A673 (cell line): Measurements from ENCODE around the gene SGCD.

Experiments used
- EZH2 ChIP-seq: fragments of 200-600 bp; sonication (generic); IDR thresholded peaks from 2 replicates; pipeline ENCODE4 v1.6.1; 2017; ENCODE audit warnings: borderline replicate concordance, low read depth, mild to moderate bottlenecking, mixed read lengths, antibody characterized with exemption, low read length; ENCODE audit not compliant: poor library complexity, severe bottlenecking
- TF ChIP-seq, protein P1 (sequence below): fragments of 300-800, 200-600 bp; sonication (generic); conservative IDR thresholded peaks from 2 replicates; pipeline ENCODE4 v1.5.1; 2017; ENCODE audit warnings: low read depth, mild to moderate bottlenecking, antibody characterized with exemption, low read length, moderate library complexity, mixed read lengths

DNA sequence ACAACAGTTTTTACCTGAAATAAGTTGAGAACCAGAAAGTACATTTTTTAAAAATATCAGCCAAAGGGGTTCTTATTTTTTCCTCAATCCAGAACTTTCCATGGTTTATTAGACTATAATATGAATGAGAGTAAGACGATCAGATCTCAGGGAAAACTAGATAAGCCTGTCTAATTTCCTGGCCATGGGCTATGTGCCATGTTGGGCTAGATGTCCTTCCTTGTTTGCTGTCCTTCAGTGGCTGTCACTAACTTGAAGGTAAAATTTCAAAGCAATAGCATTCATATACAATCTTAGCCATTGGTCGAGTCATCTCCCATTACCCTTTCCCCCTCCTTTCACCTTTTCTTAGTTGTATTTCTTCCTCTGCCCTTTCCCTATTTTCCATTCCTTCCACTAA, 343.7 kb downstream of the SGCD start:
- TF ChIP-seq, protein P1, sequence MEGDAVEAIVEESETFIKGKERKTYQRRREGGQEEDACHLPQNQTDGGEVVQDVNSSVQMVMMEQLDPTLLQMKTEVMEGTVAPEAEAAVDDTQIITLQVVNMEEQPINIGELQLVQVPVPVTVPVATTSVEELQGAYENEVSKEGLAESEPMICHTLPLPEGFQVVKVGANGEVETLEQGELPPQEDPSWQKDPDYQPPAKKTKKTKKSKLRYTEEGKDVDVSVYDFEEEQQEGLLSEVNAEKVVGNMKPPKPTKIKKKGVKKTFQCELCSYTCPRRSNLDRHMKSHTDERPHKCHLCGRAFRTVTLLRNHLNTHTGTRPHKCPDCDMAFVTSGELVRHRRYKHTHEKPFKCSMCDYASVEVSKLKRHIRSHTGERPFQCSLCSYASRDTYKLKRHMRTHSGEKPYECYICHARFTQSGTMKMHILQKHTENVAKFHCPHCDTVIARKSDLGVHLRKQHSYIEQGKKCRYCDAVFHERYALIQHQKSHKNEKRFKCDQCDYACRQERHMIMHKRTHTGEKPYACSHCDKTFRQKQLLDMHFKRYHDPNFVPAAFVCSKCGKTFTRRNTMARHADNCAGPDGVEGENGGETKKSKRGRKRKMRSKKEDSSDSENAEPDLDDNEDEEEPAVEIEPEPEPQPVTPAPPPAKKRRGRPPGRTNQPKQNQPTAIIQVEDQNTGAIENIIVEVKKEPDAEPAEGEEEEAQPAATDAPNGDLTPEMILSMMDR = no peak
- TF ChIP-seq EZH2 = no peak
